ENCODE results near the gene PRKCA. TPM values are rescaled to one million over a fixed set of nuclear protein-coding genes. Genes with fewer than 3 reads are reported as not detected.
A peak's percentile ranks its signal among the peaks of the same experiment; 100 is the strongest.

Gene PRKCA
- polyA plus RNA-seq, 2 of the 4 experiments (the other 2 are of a cell fraction): 28.8 to 65.0 TPM

DNA sequence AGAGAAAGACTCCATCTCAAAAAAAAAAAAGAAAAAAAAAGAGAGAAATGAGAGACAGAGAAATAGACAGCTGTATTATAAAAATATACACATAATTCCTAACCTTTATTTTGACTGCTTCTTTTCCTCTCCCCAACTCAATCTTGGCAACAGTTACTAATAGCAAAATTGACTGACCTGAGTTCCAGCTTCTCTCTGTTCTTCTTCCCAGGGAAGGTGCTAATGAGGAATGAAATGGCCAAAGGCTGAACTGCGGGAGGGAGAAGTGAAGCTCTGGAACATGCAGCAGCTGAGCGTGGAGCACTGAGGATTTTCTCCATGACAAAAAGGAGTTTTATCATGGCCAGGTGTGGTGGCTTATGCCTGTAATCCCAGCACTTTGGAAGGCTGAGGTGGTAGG lies 25.2 kb upstream of the PRKCA start:
- Histone ChIP-seq H3K27ac (peak overlapping the region; percentile 91 to 92), H3K9me3 (no peaks in the 10 kb centered on the region), H3K4me2 (peak overlapping the region; percentile 78; the same call in 2 of the 3 replicates), H3K4me1 (peaks cover 60% of the 10 kb centered on the region), H3K4me3 (no peak overlapping the region)
- WGBS (ENCODE audit: missing lambda C conversion rate): 89% methylated on average over 2 of the region's 2 CpGs
- no peak for ATAC-seq
- DNase-seq (ENCODE audit: low read depth in 1 of 2, low spot score in 1 of 2): no peak
- FAIRE-seq: no peak
- ChIA-PET POLR2A (interaction anchor here (1.1 kb wide), 1 partner anchor 26 kb away, joined by 3 read pairs; no protein-coding TSS in a partner anchor), CTCF (interaction anchor here (0.7 to 5.2 kb wide), 9 partner anchors 11 to 410 kb away, joined by 3 to 31 read pairs (median 4); partner anchors contain the start of gene PRKCA)
- TF ChIP-seq RCOR1 (IDR thresholded peaks at IDR 0.05; ENCODE audit: low read depth, low read length) (no peak), HEYL (CRISPR knock-in tag; IDR thresholded peaks at IDR 0.05) (no peak), HOXA7 (CRISPR knock-in tag; IDR thresholded peaks at IDR 0.05) (no peak), TP53 (CRISPR knock-in tag; IDR thresholded peaks at IDR 0.05) (no peak), JUNB (IDR thresholded peaks at IDR 0.05) (no peak), REST (IDR thresholded peaks at IDR 0.05) (no peak), RNF2 (IDR thresholded peaks at IDR 0.05; ENCODE audit: borderline replicate concordance, low read depth) (no peak), SREBF2 (IDR thresholded peaks at IDR 0.05) (no peak), USF2 (IDR thresholded peaks at IDR 0.05) (no peak), FOSB (CRISPR knock-in tag; IDR thresholded peaks at IDR 0.05) (no peak), PHF8 (IDR thresholded peaks at IDR 0.05; ENCODE audit: borderline replicate concordance, low read depth) (no peak), CHD4 (IDR thresholded peaks at IDR 0.05; ENCODE audit: borderline replicate concordance) (no peak), JUN (IDR thresholded peaks at IDR 0.05) (no peak), RAD21 (conservative IDR thresholded peaks at IDR 0.05 in 1 of 2, IDR thresholded peaks at IDR 0.05 in 1 of 2) (no peak)
- TF ChIP-seq, protein P1, sequence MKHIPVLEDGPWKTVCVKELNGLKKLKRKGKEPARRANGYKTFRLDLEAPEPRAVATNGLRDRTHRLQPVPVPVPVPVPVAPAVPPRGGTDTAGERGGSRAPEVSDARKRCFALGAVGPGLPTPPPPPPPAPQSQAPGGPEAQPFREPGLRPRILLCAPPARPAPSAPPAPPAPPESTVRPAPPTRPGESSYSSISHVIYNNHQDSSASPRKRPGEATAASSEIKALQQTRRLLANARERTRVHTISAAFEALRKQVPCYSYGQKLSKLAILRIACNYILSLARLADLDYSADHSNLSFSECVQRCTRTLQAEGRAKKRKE (CRISPR knock-in tag; IDR thresholded peaks at IDR 0.05; ENCODE audit: low read depth): no peak
- TF ChIP-seq, protein P2, sequence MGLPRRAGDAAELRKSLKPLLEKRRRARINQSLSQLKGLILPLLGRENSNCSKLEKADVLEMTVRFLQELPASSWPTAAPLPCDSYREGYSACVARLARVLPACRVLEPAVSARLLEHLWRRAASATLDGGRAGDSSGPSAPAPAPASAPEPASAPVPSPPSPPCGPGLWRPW (IDR thresholded peaks at IDR 0.05): no peak

GRCh38 chr17:66281661-66282369 lies 20.6 kb upstream of the PRKCA start:
- peaks cover 23% of the 10 kb centered on the region for H3K4me1 ChIP-seq
- H3K4me2 ChIP-seq: no peak overlapping the region
- FAIRE-seq (no peak), DNase-seq (ENCODE audit: low read depth in 1 of 2, low spot score in 1 of 2) (peak in 1 of 2 experiments; percentile 16), ATAC-seq (no peak)
- WGBS (ENCODE audit: missing lambda C conversion rate): 84% methylated on average over 7 of the region's 7 CpGs
- TF ChIP-seq, protein P3, sequence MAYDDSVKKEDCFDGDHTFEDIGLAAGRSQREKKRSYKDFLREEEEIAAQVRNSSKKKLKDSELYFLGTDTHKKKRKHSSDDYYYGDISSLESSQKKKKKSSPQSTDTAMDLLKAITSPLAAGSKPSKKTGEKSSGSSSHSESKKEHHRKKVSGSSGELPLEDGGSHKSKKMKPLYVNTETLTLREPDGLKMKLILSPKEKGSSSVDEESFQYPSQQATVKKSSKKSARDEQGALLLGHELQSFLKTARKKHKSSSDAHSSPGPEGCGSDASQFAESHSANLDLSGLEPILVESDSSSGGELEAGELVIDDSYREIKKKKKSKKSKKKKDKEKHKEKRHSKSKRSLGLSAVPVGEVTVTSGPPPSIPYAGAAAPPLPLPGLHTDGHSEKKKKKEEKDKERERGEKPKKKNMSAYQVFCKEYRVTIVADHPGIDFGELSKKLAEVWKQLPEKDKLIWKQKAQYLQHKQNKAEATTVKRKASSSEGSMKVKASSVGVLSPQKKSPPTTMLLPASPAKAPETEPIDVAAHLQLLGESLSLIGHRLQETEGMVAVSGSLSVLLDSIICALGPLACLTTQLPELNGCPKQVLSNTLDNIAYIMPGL (CRISPR knock-in tag; IDR thresholded peaks at IDR 0.05; ENCODE audit: borderline replicate concordance): no peak
- TF ChIP-seq REST (IDR thresholded peaks at IDR 0.05) (no peak), GATA3 (IDR thresholded peaks at IDR 0.05; ENCODE audit: borderline replicate concordance) (no peak), CHD4 (IDR thresholded peaks at IDR 0.05; ENCODE audit: borderline replicate concordance) (no peak), TP53 (CRISPR knock-in tag; IDR thresholded peaks at IDR 0.05) (no peak), POLR2A (IDR thresholded peaks at IDR 0.05; ENCODE audit: low read length) (no peak), CEBPB (IDR thresholded peaks at IDR 0.05) (no peak), RARB (CRISPR knock-in tag; IDR thresholded peaks at IDR 0.05) (no peak)
- TF ChIP-seq, protein P1 (CRISPR knock-in tag; IDR thresholded peaks at IDR 0.05; ENCODE audit: low read depth): no peak
- H3K4me3 ChIP-seq: no peak overlapping the region
- no peaks in the 10 kb centered on the region for H3K9me3 ChIP-seq
- H3K27ac ChIP-seq: peak overlapping the region; percentile 46 to 68; a peak in 3 of 6 replicates
- CTCF ChIA-PET: interaction anchor here (1.5 kb wide), 1 partner anchor 27 kb away, joined by 5 read pairs; no protein-coding TSS in a partner anchor
- POLR2A ChIA-PET: no interaction called here
